Body of pancreas (tissue), 4 donors: ENCODE data around the gene SCFD2.

ENCODE experiments used
- CTCF ChIP-seq, 7 experiments: fragments of 450-650 bp in 4 of 7; fragments of 200-600 bp in 3 of 7; sonication (generic) in 3 of 7; IDR thresholded peaks; one replicate each; pipeline ENCODE4 v1.5.1; 2016 to 2019; ENCODE audit warnings: antibody characterized with exemption in 7 of 7
- POLR2A ChIP-seq, 3 donors: fragments of 450-650 bp; IDR thresholded peaks; one replicate each; pipeline ENCODE4 v1.6.1; 2016; ENCODE audit warnings: antibody characterized with exemption in 3 of 3, mild to moderate bottlenecking in 2 of 3

GRCh38 chr4:53057679-53058078, 308.2 kb downstream of the SCFD2 start:
- TF ChIP-seq CTCF (IDR thresholded peaks at IDR 0.05), result no peak
- no peak for TF ChIP-seq POLR2A (IDR thresholded peaks at IDR 0.05)
